GM12875 (cell line): ENCODE data around the gene TRANK1.

ENCODE experiments used
- H3K4me3 ChIP-seq: one replicate; pipeline ENCODE4 v1.5.1; 2011; ENCODE audit warnings: low read depth, low read length, control low read depth
- TF ChIP-seq, protein P1 (sequence below): IDR thresholded peaks from 2 replicates; pipeline ENCODE4 v1.5.1; 2011; ENCODE audit warnings: low read depth, mild to moderate bottlenecking, control low read depth, inconsistent platforms, low read length, moderate library complexity, borderline replicate concordance; ENCODE audit not compliant: insufficient read depth

The TRANK1 gene

DNA sequence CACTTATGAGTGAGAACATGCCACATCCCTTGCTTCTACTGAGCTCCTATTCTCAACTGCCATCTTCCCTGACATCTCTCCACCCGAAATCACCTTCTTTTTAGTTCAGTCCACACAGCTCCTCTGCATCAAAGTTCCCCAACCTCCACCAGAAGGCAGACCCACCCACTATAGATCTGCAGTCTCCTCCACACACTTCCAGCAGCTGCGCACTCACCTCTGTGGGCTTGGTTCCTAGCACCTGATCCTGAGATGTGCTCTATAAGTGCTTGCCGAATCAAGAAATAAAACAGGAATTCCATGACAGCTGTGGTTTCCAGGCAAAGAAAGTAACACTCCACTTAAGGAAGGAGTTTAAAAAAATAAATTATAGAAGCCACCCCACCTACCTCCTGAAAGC lies 85.4 kb downstream of the TRANK1 start:
- TF ChIP-seq, protein P1, sequence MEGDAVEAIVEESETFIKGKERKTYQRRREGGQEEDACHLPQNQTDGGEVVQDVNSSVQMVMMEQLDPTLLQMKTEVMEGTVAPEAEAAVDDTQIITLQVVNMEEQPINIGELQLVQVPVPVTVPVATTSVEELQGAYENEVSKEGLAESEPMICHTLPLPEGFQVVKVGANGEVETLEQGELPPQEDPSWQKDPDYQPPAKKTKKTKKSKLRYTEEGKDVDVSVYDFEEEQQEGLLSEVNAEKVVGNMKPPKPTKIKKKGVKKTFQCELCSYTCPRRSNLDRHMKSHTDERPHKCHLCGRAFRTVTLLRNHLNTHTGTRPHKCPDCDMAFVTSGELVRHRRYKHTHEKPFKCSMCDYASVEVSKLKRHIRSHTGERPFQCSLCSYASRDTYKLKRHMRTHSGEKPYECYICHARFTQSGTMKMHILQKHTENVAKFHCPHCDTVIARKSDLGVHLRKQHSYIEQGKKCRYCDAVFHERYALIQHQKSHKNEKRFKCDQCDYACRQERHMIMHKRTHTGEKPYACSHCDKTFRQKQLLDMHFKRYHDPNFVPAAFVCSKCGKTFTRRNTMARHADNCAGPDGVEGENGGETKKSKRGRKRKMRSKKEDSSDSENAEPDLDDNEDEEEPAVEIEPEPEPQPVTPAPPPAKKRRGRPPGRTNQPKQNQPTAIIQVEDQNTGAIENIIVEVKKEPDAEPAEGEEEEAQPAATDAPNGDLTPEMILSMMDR = no peak
- no peak overlapping the region for H3K4me3 ChIP-seq

DNA sequence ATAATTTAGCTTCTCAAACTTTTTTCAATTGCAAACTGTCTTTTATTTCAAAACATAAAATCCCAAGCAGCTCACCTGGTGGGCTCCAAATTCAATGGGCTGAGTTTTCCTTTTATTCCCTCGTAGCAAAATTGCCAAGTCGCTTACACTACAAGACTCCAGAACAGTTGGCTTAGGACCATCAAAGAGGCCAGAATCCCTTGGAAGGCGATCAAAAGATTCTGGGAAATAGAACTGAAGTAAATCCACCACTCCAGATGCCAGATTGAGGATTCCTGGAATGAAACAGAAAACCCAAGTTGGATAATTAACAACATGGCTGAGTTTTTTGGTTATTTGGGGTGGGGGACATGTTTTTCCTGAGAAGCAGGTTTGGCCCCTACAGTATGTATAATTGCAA lies 92.8 kb downstream of the TRANK1 start:
- TF ChIP-seq, protein P1 = no peak
- no peak overlapping the region for H3K4me3 ChIP-seq

DNA sequence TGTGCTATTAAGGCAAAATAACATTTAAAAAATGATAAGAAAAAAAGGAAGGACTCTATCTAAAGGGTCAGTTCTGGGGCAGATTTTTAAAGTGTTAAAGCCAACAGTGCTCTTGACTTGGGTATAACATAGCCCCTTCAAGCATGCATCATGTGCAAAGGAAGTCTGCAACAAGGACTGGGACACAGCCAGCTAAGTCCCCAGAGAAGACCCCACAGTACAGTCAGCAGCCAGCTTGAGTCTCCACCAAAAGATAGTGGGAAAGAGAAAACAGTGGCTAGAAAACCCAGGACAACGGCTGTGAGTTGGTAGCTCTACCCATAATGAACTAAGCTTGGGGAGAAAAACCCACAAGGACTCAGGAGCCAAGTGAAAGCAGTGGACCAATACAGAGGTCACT lies 94.1 kb downstream of the TRANK1 start:
- TF ChIP-seq, protein P1 = no peak
- H3K4me3 ChIP-seq = no peak overlapping the region

DNA sequence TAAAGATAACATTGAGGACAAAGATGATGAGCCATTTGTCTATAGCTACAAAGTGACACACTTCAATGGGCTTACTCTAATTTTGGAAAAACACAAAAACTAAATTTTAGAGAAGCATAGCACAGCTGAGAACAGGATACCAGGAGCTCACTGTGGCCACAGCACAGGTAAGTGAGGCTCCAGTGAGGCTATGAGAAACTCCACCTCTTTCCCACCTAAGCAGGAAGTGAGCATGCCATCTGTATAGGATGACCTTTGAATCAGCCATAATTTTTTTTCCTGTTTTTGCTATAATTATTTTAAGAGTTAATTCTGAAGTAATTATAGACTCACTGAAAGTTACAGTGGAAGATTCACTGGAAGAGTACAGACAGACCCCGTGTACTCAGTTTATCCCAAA lies 98.4 kb downstream of the TRANK1 start:
- TF ChIP-seq, protein P1 = no peak
- no peak overlapping the region for H3K4me3 ChIP-seq

DNA sequence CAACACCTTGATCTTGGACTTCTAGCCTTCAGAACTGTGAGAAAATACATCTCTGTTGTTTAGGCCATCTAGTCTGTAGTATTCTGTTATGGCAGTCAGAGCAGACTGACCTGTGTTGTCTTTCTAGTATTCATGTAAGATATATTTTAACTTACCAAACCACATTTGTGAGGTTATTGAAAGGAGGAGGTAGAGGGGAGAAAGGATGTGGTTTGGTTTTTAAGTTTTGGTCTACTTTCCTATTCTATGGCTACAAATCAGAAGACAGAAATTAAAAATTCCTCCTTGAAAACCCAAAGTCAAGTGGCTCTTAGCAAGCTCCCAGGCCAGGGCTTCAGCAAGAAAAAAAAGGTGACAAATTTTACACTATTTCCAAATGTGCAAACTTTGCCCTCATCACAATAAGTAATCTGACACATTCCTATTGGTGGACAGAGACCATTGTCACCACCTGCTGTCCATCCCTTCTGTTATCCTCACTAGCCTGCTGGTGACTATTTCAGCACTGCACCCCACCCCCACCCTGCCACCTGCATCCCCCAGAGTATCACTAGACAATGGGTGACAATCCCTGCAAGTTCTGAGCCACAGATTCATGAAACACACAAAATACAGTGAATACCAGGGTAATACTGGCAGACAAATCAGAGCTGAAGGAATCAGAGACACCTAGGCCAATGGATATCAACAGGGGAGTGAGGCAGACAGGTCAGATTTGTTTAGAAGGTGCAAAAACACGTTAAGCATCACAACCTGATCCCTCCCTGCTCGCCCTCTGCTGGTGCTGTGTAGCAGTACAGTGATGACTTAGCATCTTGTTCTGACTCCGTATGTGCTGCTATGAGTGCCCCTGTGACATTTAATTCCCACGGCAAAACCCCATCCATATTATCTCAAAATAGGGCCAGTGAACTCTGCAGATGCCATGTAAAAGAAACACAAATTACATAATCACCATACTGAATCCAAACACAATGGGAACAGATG lies 101.5 kb downstream of the TRANK1 start:
- TF ChIP-seq, protein P1 = peak; percentile 77
- H3K4me3 ChIP-seq = no peak overlapping the region

DNA sequence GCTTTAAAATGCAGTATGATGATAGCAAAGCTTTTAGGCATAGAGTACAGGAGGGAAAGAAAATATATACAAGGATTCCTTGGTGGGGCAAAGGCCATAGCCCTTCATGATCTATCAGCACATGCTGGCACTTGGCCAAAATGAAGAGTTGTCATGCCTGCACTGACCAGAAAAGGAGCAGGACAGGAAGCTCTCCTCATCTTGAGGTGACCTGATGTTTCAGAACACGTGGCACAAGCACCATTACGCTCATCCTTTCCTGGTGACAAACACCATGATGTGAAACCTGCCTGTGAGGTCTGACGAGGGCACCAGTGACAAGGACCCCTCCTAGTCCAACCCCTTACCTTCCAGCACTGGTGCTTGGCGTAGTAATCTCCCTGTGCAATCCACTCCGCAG lies 102.6 kb downstream of the TRANK1 start:
- H3K4me3 ChIP-seq = no peak overlapping the region
- TF ChIP-seq, protein P1 = no peak

DNA sequence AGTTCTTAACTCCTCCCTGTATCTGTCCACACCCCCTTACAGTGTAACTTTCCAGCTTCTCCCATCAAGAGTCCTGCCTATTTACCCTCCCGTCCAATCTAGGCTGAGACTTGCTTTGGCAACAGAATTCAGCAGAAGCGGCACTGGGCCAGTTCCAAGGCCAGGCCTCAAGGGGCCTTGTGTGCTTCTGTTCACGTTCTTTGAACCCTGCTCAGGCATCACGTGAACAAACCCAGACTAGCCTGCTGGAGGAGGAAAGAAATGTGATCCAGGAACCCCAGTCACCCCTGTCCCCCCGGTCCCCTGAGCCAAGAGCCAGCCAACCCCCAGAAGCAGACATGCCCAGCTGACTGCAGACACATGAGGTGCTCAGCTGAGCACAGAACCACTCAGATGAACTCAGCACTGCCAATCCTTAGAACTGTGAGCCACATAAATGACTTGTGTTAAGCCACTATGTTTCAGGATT lies 104.4 kb downstream of the TRANK1 start:
- TF ChIP-seq, protein P1 = no peak
- H3K4me3 ChIP-seq = no peak overlapping the region
